Brain microvascular endothelial cell (primary cell): ENCODE data around the gene ALMS1.

ENCODE experiments used
- DNase-seq: peaks from one replicate; pipeline ENCODE4 v3.0.0-alpha.2; 2020
- H3K27ac ChIP-seq: fragments of 250-450 bp; sonication (Bioruptor Pico); 2 replicates; pipeline ENCODE4 v1.5.1; 2020; ENCODE audit warnings: mild to moderate bottlenecking, moderate library complexity
- H3K27me3 ChIP-seq: fragments of 250-450 bp; sonication (Bioruptor Pico); replicated peaks from 2 replicates; pipeline ENCODE4 v1.5.1; 2020; ENCODE audit warnings: mild to moderate bottlenecking
- H3K36me3 ChIP-seq: fragments of 250-450 bp; sonication (Bioruptor Pico); replicated peaks from 2 replicates; pipeline ENCODE4 v1.5.1; 2020; ENCODE audit warnings: mild to moderate bottlenecking
- H3K4me3 ChIP-seq: 2 replicates; pipeline ENCODE4 v1.5.1; 2011; ENCODE audit warnings: low read depth, mild to moderate bottlenecking, control low read depth, low read length, moderate library complexity
- CTCF ChIP-seq: IDR thresholded peaks from 2 replicates; pipeline ENCODE4 v1.5.1; 2011; ENCODE audit warnings: low read depth, mild to moderate bottlenecking, moderate library complexity, low read length, control low read depth, inconsistent platforms; ENCODE audit errors: missing control alignments
- in situ Hi-C: cut with HindIII; loops from 2 replicates; pipeline ENCODE4 v1.10.0; 2017; ENCODE audit warnings: low sequenced_read_pairs, low pct_ligation_motif_present

The ALMS1 gene

GRCh38 chr2:73426176-73426575 is 40.5 kb downstream of the ALMS1 start:
- no peaks in the 10 kb centered on the region for H3K27me3 ChIP-seq
- in situ Hi-C loops = no loop called here

GRCh38 chr2:73436019-73436418 is 50.4 kb downstream of the ALMS1 start:
- Histone ChIP-seq H3K27ac (no peak overlapping the region), H3K36me3 (no peaks in the 10 kb centered on the region), H3K4me3 (no peak overlapping the region), H3K27me3 (no peaks in the 10 kb centered on the region)
- no peak for DNase-seq
- TF ChIP-seq CTCF = no peak
- in situ Hi-C loops = no loop called here

More at GRCh38 chr2:73426176-73426575, 40.5 kb downstream of the ALMS1 start:
- Histone ChIP-seq H3K36me3 (no peaks in the 10 kb centered on the region), H3K4me3 (no peak overlapping the region), H3K27ac (no peak overlapping the region)
- TF ChIP-seq CTCF = no peak
- no peak for DNase-seq

- peaks cover 3% of the 10 kb centered on the region for H3K36me3 ChIP-seq
- in situ Hi-C loops = no loop called here
- H3K4me3 ChIP-seq = no peak overlapping the region
- H3K27me3 ChIP-seq = no peaks in the 10 kb centered on the region
- no peak for TF ChIP-seq CTCF
- H3K27ac ChIP-seq = no peak overlapping the region
- no peak for DNase-seq
These were observed 58.6 kb downstream of the ALMS1 start for GRCh38 chr2:73444202-73444601.

GRCh38 chr2:73448856-73449255 is 63.2 kb downstream of the ALMS1 start:
- Histone ChIP-seq H3K4me3 (no peak overlapping the region), H3K27me3 (no peaks in the 10 kb centered on the region), H3K36me3 (peaks cover 9% of the 10 kb centered on the region), H3K27ac (no peak overlapping the region)
- in situ Hi-C loops = no loop called here
- DNase-seq = no peak
- TF ChIP-seq CTCF = no peak

- no peak for DNase-seq
- Histone ChIP-seq H3K27ac (no peak overlapping the region), H3K27me3 (no peaks in the 10 kb centered on the region), H3K36me3 (peaks cover 9% of the 10 kb centered on the region), H3K4me3 (no peak overlapping the region)
- no peak for TF ChIP-seq CTCF
- in situ Hi-C loops = no loop called here
These were observed 63.8 kb downstream of the ALMS1 start for GRCh38 chr2:73449404-73449803.

GRCh38 chr2:73451263-73451972 is 65.8 kb downstream of the ALMS1 start:
- TF ChIP-seq CTCF = no peak
- Histone ChIP-seq H3K36me3 (peaks cover 10% of the 10 kb centered on the region), H3K27ac (no peak overlapping the region), H3K4me3 (no peak overlapping the region), H3K27me3 (no peaks in the 10 kb centered on the region)
- no peak for DNase-seq
- in situ Hi-C loops = no loop called here
